Measurements from ENCODE around the gene TRRAP. TPM values are rescaled to one million over a fixed set of nuclear protein-coding genes. Genes with fewer than 3 reads are reported as not detected.

TRRAP gene
- total RNA-seq, 1 donor from 2014 or later = 30.4 TPM

GRCh38 chr7:98945852-98946251 is 67.5 kb downstream of the TRRAP start:
- H3K27ac Mint-ChIP-seq (ENCODE audit: unreplicated experiment) = no peak overlapping the region

GRCh38 chr7:98946389-98946788 is 68.1 kb downstream of the TRRAP start:
- peaks cover 33% of the 10 kb centered on the region for H3K36me3 Mint-ChIP-seq (ENCODE audit: low read depth)
- H3K4me3 Mint-ChIP-seq (ENCODE audit: unreplicated experiment) = no peak overlapping the region
- no peaks in the 10 kb centered on the region for H3K9me3 Mint-ChIP-seq (ENCODE audit: low read depth)
- TF ChIP-seq CTCF (IDR thresholded peaks at IDR 0.05) = no peak
- no peak for DNase-seq (ENCODE audit: low spot score)
- no peaks in the 10 kb centered on the region for H3K27me3 Mint-ChIP-seq (ENCODE audit: low read depth)
- H3K27ac Mint-ChIP-seq (ENCODE audit: unreplicated experiment) = no peak overlapping the region
- H3K4me1 Mint-ChIP-seq (ENCODE audit: low read depth) = no peaks in the 10 kb centered on the region

More at GRCh38 chr7:98945852-98946251, 67.5 kb downstream of the TRRAP start:
- H3K36me3 Mint-ChIP-seq (ENCODE audit: low read depth) = peaks cover 34% of the 10 kb centered on the region
- H3K27me3 Mint-ChIP-seq (ENCODE audit: low read depth) = no peaks in the 10 kb centered on the region
- TF ChIP-seq CTCF (IDR thresholded peaks at IDR 0.05) = no peak
- no peaks in the 10 kb centered on the region for H3K4me1 Mint-ChIP-seq (ENCODE audit: low read depth)
- H3K4me3 Mint-ChIP-seq (ENCODE audit: unreplicated experiment) = no peak overlapping the region
- no peaks in the 10 kb centered on the region for H3K9me3 Mint-ChIP-seq (ENCODE audit: low read depth)
- no peak for DNase-seq (ENCODE audit: low spot score)

- Mint-ChIP-seq H3K27me3 (ENCODE audit: low read depth) (no peaks in the 10 kb centered on the region), H3K4me1 (ENCODE audit: low read depth) (no peaks in the 10 kb centered on the region), H3K9me3 (ENCODE audit: low read depth) (no peaks in the 10 kb centered on the region), H3K27ac (ENCODE audit: unreplicated experiment) (no peak overlapping the region), H3K4me3 (ENCODE audit: unreplicated experiment) (no peak overlapping the region), H3K36me3 (ENCODE audit: low read depth) (peaks cover 51% of the 10 kb centered on the region)
- DNase-seq (ENCODE audit: low spot score) = no peak
- no peak for TF ChIP-seq CTCF (IDR thresholded peaks at IDR 0.05)
Observed at GRCh38 chr7:98949336-98950044, 71.2 kb downstream of the TRRAP start.

- H3K27me3 Mint-ChIP-seq (ENCODE audit: low read depth) = no peaks in the 10 kb centered on the region
- H3K4me3 Mint-ChIP-seq (ENCODE audit: unreplicated experiment) = no peak overlapping the region
- TF ChIP-seq CTCF (IDR thresholded peaks at IDR 0.05) = no peak
- no peak overlapping the region for H3K27ac Mint-ChIP-seq (ENCODE audit: unreplicated experiment)
- no peaks in the 10 kb centered on the region for H3K9me3 Mint-ChIP-seq (ENCODE audit: low read depth)
- H3K4me1 Mint-ChIP-seq (ENCODE audit: low read depth) = no peaks in the 10 kb centered on the region
- peaks cover 60% of the 10 kb centered on the region for H3K36me3 Mint-ChIP-seq (ENCODE audit: low read depth)
- DNase-seq (ENCODE audit: low spot score) = no peak
Observed at GRCh38 chr7:98955992-98956391, 77.7 kb downstream of the TRRAP start.

GRCh38 chr7:98956469-98956868 is 78.1 kb downstream of the TRRAP start:
- H3K27me3 Mint-ChIP-seq (ENCODE audit: low read depth) = no peaks in the 10 kb centered on the region
- H3K4me3 Mint-ChIP-seq (ENCODE audit: unreplicated experiment) = no peak overlapping the region
- DNase-seq (ENCODE audit: low spot score) = no peak
- no peaks in the 10 kb centered on the region for H3K4me1 Mint-ChIP-seq (ENCODE audit: low read depth)
- no peaks in the 10 kb centered on the region for H3K9me3 Mint-ChIP-seq (ENCODE audit: low read depth)
- TF ChIP-seq CTCF (IDR thresholded peaks at IDR 0.05) = no peak
- H3K36me3 Mint-ChIP-seq (ENCODE audit: low read depth) = peaks cover 62% of the 10 kb centered on the region
- no peak overlapping the region for H3K27ac Mint-ChIP-seq (ENCODE audit: unreplicated experiment)

Data from chondrocyte (in vitro differentiated cells).